GM19023 (cell line): ENCODE measurements around the gene TMEM62.
A peak's percentile ranks its signal among the peaks of the same experiment; 100 is the strongest.

ENCODE experiments used
- ATAC-seq: cut with Tn5 transposase; IDR thresholded peaks from one replicate; pipeline ENCODE4 v1.9.1; 2021; ENCODE audit warnings: mild to moderate bottlenecking, moderate library complexity; ENCODE audit not compliant: unreplicated experiment

Gene TMEM62

DNA sequence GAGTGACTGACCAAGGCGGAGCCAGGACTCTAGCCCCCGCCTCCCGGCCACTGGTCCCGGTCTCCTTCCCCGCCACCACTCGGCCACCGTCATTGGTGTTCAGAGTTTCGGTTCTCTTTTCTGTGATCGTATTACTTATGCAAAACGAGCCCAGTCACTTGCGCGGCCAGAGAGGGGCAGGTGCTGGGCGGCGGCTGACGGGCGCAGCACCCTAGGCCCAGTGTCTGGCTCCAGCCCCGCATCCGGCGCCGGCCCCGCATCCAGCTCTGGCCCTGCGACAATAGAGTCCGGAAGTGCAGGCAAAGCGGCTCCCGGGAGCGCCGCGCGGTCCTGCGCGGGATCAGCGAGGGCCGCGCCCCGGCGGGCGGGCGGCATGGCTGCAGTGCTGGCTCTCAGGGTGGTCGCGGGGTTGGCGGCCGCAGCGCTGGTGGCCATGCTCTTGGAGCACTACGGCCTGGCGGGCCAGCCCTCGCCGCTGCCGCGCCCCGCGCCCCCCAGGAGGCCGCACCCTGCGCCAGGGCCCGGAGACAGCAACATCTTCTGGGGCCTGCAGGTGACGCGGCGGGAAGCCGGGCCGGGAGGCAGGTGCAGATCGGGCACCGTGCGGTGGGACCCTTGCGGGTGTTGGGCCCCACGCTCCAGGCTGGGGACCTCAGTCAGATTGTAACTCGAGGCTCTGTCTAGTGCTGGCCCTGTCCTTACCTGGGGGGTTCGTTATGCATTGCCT is at the start of gene TMEM62:
Gene TMEM62, plus strand, starts transcription at position 157 of the 727 bp plus-strand sequence. Its CDS starts 217 bp downstream, at position 374.
- peak; percentile 90 for ATAC-seq

DNA sequence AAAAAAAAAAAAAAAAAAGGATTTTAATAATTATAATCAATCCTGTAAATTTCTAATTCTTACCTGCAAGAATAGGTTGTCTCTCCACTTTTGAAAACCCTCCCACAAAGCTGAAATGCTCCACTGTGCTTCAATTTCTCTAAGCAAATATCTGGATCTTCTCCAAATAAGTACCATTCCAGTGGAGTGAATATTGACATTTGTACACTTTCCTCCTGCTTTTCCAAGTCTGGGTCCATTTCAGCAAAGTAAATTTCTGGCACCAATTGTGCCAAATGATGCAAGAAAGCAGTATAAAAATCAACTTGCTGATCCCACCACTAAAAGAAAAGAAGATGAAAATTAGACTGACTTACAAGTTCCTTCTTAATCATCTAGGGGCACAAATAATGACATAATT is 47.5 kb upstream of the TMEM62 start:
- no peak for ATAC-seq

DNA sequence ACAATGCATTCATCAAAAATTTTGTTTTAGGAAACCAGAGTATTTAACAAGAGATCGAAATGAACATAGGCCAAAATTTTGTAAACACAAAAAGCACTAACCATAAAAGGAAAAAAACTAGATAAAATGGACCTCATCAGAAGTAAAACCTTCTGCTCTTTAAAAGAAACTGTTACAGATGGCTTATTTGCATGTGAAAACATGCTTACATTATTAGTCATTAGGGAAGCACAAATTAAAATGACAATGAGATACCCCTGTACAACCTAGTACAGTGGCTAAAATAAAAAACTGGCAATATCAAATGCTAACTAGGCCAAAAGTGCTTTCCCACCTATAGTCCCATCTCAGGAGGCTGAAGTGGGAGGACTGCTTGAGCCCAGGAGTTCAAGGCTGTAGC is 46.8 kb upstream of the TMEM62 start:
- no peak for ATAC-seq

DNA sequence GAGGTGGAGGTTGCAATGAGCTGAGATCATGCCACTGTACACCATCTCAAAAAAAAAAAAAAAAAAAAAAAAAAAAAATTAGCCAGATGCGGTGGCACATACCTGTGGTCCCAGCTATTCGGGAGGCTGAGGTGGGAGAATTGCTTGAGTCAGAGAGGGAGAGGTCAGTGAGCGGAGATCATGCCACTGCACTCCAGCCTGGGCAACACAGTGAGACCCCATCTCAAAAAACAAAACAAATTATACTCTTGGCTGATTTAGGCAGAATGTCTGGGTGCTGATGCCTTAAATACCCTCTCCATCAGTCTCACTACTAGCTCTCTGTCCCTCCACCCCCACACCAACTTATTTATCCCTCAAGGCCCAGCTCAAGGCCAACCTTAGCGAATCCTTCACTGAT is 41.5 kb upstream of the TMEM62 start:
- ATAC-seq: no peak

DNA sequence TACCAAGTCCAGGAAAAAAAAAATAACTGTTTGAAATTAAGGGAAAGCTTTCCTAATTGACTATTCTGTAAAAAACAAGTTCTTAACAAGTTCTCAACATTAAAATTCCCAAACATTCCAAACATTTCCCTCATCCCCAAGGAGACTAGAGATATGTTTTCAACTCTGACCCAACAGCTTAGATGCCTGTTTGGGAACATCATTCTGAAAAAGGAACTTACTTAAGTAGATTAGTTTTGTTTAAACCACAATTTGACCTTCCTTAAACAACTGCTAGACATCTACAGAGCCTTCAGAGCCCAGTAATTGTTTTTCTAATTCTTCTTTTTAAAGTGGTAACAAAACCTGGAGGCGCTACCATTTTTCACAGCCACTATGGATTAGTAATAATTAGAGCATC is 40.4 kb upstream of the TMEM62 start:
- no peak for ATAC-seq

DNA sequence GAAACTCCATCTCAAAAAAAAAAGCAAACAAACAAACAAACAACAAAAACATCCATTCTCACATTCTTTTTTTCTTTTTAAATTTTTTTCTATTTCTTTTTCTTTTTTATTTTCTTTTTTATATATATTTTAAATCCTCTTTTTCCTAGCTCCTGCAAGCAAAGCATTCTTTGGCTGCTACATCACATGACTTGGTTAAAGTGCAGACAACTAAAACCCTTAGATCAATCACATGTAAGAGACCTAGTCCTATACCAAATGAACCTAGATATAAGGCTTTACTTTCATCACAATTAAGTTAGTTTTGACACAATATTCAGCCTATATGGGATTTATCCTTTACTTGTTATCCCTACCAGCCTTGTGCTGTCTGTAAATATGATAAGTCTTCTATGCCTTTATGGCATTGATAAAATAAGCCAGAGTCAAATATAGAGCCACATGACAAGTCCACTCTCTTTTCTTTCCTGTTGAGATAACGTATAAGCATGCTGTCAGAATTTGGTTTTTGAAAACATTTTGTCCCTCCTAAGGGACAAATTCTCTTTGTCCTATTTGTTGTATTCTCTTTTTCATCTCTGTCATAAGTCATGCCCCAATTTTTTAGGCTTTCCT is 38.9 kb upstream of the TMEM62 start:
- ATAC-seq: no peak

DNA sequence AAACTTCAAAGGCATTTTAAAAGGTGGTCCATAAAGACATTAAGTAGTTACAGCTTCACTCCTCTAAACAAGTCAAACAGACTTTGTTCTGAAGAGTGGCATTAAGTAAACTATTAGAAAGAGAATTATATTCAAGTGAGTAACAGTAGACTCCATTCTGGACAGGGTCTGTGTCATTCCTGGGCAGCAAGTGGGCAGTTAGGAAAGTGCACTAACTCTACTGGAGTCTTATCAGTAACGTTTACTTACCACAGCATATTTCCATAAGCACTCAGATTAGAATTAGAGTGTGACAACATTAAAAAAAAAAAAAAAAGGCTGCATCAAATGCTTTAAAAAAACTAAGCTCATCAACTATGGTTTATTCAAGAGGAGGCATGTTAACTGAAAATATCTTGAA is 38.1 kb upstream of the TMEM62 start:
- ATAC-seq: no peak

DNA sequence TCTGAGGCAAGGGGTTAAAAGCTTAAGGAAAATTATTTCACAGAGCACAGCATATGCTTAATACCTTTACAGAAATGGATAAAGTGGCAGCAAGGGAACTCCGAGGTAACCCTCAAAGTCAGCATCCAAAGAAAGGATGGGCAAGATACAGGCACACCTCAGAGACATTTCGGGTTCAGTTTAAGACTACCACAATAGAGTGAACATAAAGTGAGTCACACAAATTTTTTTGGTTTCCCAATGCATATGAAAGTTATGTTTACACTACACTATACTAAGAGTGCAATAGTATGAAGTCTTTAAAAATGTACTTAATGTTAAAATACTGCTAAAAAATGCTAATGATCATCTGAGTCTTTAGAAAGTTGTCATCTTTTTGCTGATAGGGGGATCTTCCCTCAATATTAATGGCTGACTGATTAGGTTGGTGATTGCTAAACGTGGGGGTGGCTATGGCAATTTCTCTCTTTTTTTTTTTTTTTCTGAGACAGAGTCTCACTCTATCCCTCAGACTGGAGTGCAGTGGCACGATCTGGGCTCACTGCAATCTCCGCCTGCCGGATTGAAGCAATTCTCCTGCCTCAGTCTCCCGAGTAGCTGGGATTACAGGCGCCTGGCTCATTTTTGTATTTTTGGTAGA is 37.6 kb upstream of the TMEM62 start:
- no peak for ATAC-seq

DNA sequence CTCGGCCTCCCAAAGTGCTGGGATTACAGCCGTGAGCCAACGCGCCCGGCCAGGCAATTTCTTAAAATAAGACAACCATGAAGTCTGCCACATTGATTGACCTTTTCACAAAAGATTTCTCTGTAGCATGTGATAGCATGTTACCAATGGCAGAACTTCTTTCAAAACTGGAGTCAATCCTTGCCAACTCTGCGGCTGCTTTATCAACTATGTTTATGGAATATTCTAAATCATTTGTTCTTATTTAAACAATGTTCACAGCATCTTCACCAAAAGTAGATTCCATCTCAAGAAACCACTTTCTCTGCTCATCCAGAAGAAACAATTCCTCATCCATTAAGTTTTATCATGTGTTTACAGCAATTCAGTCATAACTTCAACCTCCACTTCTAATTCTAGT is 37.0 kb upstream of the TMEM62 start:
- no peak for ATAC-seq

DNA sequence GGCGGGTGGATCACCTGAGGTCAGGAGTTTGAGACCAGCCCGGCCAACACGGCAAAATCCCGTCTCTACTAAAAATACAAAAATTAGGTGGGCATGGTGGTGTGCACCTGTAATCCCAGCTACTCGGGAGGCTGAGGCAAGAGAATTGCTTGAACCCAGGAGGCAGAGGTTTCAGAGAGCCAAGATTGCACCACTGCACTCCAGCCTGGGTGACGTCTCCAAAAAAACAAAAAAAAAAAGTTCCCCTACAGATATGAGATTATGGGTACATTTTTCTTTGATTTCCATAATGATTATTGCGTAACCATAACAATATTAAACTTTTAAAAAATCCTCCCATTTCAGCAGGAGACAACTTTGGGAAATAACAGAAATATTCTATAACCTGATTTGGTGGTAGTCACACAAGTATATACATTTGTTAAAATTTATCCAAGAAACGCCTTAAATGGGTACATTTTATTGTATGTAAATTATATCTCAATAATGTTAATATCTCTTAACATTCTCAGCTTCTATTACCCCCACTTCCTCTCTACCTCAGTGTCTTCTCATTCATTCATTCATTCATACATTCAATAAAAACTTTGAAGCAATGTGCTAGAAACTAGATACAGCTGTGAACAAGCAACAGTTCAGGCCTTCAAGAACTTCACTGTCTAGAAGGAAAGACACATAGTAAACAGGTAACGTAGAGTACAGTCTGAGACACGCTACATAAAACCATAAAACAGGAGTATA is 34.1 kb upstream of the TMEM62 start:
- ATAC-seq: no peak

DNA sequence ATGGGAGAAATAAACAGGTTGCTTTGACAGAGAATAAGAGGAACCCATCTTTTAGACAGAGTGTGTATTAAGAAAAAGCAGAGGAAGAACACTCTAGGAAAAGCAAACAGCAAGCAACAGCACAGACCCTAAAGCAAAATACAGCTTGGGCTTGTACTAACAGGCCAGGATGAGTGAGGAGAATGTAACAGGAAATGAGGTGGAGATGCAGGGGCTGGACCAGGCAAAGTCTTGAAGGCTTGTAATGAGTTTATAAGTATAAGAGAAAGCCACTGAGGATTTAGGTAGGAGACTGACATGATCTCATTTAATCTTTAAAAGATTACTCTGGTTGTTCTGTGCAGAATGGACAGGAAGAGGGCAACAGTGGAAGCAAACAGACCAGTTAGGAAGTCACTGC is 32.4 kb upstream of the TMEM62 start:
- no peak for ATAC-seq

DNA sequence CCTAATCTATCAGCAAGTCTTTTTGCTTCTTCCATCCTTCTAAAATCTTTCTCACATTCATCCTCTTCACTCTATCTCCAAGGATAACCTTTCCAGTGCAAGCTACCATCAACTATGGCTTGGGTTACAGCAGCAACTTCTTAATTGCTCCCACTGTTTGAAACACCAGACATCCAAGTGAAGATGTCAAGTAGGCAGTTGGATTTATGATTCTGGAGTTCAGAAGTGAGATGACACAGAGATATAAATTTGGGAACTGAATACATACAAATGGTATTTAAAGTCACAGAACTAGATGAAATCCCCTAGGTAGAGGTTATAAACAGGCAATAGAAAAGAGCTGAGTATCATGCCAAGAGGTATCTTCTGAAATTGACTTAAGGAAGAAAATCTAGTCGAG is 31.2 kb upstream of the TMEM62 start:
- no peak for ATAC-seq

DNA sequence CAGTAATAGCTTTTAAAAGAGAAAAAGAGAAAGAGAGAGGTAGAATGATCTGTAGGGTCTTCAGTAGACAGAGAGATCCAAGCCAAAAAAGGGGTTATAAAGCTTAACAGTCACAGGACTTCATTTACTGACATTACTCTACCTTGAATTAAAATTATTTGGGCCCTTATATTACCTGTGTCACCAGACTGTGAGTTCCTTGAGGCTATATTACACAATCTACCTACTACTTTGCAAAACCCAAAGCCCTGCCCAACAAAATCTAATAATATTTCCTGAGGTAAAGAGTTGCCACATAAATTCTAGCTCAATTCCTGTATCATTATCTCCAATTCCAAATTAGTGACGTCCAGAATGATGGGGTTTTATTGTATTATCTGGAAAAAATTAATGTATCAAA is 29.5 kb upstream of the TMEM62 start:
- ATAC-seq: no peak

DNA sequence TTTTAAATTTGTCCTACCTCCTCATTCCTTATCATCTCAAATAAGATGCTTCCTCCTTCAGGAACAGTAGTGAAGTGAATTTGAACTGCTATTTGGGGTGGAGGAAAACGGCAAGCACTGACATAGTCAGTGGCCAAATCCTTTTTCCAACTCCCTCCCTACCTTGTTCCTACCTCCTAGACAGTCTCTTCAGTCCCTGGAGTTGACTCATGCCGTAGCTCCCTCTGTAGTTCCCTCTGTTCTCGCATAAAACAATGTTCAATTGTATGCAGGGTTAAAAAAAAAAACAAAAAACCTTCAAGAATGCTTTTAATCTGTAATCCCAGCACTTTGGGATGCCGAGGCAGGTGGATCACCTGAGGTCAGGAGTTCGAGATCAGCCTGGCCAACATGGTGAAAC is 29.0 kb upstream of the TMEM62 start:
- no peak for ATAC-seq

DNA sequence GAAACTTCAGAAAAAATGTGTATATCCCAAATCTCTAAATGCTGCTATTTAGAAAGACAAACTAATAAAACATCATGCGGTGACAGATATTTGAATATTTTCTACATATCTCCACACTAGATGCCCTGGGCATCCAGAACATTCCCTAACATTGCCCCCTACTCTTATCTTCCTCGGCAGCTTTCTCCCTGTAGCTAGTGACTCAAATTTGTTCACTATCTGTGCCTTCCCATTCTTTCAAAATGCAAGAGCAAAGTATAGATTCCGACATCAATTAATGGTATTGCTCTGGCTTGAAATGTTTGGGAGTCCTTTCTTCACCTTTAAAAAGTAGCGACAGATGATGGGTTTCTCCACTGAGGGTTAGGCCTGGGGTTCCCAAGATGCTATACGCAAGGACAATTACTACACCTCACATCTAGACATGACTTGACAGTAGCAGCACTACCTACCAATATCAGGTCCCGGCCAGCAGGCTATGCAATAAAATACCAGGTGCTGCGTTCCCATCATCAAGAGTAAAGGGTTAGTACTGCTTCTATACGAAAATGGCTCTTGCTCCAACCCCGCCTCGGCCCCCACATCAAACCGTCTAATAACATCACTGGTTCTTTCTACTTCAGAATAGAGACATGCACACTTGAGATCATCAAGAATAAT is 28.2 kb upstream of the TMEM62 start:
- peak; percentile 25 for ATAC-seq

DNA sequence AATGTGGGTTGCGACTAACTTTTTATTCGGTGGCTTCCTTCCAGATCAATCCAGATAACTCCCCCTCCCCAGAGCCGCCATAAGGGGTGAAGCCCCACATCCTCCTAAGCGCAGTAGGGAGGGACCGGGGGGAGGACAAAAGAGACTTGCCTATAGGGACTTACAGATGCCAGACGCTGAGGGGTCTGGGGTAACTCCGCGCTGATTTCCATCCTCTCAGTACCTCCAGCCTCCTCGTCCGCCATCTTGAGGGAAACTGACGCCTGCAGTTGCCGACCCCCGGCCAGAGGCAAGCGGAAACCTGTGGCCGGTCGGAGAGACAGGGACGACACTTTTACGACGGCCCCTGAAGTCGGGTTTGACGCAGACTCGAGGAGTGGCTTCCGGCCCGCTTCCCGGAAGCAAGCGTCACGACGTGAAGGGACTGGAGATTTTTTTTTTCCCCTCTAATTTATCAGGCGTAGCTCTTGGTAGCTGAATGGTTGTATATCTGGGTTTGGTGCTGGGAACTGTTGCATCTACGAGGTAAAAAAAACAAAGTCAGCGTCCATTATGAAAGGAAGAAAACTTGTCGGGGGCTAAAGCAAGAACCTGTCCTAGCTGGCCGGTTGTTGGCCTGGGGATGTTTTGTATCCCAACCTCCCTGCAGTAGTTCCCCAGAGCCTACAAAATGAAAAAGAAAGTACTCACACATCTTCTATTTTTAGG is 27.5 kb upstream of the TMEM62 start, which contains the start of gene UBR1:
Gene UBR1, minus strand, starts transcription at position 261 of the 708 bp plus-strand sequence. Its CDS starts 16 bp downstream, at position 245.
- ATAC-seq: peak; percentile 89

DNA sequence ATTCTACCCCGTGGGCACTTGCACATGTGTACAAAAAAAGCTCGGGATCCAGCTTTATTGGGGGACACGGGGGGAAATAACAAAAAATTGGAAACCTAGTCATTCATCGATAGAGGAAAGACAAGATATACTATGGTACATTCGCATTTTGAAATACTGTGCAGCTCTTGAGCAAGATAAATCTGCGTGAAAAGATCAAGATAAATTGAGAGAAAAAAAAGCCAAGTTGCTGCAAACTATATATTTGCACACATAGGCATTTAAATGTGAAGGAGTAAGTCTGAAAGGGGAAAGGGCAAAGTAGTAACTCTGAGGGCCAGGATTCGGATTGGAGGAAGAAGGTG is 26.9 kb upstream of the TMEM62 start:
- no peak for ATAC-seq

DNA sequence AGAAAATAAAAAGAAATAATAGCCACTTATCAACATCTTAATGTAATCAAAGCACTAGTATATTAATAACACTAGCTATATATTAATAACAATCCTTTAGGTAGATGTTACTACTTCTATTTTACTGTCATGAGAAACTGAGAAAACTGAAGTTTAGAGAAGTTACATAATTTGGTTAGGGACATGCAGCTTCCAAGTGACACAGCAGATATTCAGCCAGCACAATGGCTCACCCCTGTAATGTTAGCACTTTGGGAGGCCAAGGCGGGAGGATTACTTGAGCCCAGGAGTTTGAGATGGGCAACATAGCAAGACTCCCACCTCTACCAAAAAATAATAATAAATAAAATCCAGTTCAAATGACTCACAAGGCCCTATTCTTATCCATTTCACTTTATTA is 25.6 kb upstream of the TMEM62 start:
- no peak for ATAC-seq

DNA sequence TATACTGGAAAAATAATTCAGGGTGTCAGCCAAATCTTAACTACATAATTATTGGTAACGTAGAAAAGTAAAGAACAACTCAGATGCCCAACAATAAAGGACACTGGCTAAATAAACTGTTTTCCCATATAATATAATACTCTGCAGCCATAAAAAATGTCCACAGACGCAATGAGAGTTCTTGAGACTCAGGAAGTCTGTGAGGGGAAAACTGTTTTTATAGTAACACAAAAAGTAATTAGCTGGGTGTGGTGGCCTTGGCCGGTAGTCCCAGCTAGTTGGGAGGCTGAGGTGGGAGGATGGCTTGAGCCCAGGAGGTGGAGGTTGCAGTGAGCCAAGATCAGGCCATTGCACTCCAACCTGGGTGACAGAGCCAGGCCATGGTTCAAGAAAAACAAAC is 22.0 kb upstream of the TMEM62 start:
- ATAC-seq: no peak

DNA sequence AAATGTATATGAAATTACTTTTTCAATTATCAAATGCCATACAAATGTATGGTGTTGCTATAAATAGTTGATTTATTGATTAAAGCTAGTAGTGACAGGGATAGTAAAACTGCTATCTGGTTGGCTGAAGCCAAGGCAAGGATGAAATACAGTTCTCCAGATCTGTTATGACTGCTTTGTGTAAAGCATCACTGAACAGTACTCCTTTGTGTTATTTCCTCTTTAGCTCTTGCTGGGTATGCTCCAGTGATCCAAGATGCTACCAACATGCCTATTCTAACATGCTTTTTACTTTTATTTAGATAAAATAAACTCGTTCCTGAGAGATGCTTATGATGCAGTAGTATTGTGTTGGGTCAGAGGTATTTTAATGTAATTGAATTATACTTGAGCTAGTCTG is 15.1 kb upstream of the TMEM62 start:
- no peak for ATAC-seq
